NCI-H2029 (cell line): ENCODE measurements around the gene KRTAP5-5.
"Not testable (repeated sequence)": the region's sequence is repeated elsewhere in the genome, so short reads cannot be mapped to it uniquely, and the experiment has no call there.

ENCODE experiments used
- DNase-seq: peaks from one replicate; lab custom pipeline; 2025; lab: John Stamatoyannopoulos, UW

KRTAP5-5 gene

GRCh38 chr11:1629326-1630185, at the start of gene KRTAP5-5:
KRTAP5-5 (plus strand) TSS chr11:1629775; CDS start chr11:1629841, 66 bp downstream.
- DNase-seq = no peak

GRCh38 chr11:1581976-1582375, 47.6 kb upstream of the KRTAP5-5 start:
- no peak for DNase-seq

GRCh38 chr11:1582909-1583308, 46.7 kb upstream of the KRTAP5-5 start:
- not testable (repeated sequence) for DNase-seq

- DNase-seq = not testable (repeated sequence)
Measured at GRCh38 chr11:1584661-1585370, 44.8 kb upstream of the KRTAP5-5 start, which contains the start of gene KRTAP5-1. KRTAP5-1 (minus strand) TSS chr11:1585283; CDS start chr11:1585249, 34 bp downstream.

- no peak for DNase-seq
Measured at GRCh38 chr11:1586699-1587098, 42.9 kb upstream of the KRTAP5-5 start.

GRCh38 chr11:1589191-1589963, 40.2 kb upstream of the KRTAP5-5 start:
- DNase-seq = not testable (repeated sequence)

GRCh38 chr11:1589996-1590395, 39.6 kb upstream of the KRTAP5-5 start:
- no peak for DNase-seq

- DNase-seq = no peak
Measured at GRCh38 chr11:1592628-1593027, 36.9 kb upstream of the KRTAP5-5 start.

GRCh38 chr11:1595994-1596575, 33.5 kb upstream of the KRTAP5-5 start:
- DNase-seq = not testable (repeated sequence)

- DNase-seq = not testable (repeated sequence)
Measured at GRCh38 chr11:1596576-1597121, 32.9 kb upstream of the KRTAP5-5 start.

GRCh38 chr11:1597331-1597993, 32.1 kb upstream of the KRTAP5-5 start:
- DNase-seq = no peak

GRCh38 chr11:1597994-1598380, 31.6 kb upstream of the KRTAP5-5 start, which contains the start of gene KRTAP5-2:
KRTAP5-2 (minus strand) TSS chr11:1598294; CDS start chr11:1598250, 44 bp downstream.
- no peak for DNase-seq

GRCh38 chr11:1598406-1598805, 31.2 kb upstream of the KRTAP5-5 start:
- DNase-seq = not testable (repeated sequence)

- no peak for DNase-seq
Measured at GRCh38 chr11:1598816-1599215, 30.8 kb upstream of the KRTAP5-5 start.

GRCh38 chr11:1600626-1601025, 28.9 kb upstream of the KRTAP5-5 start:
- DNase-seq = no peak

- DNase-seq = not testable (repeated sequence)
Measured at GRCh38 chr11:1601663-1602062, 27.9 kb upstream of the KRTAP5-5 start.

- no peak for DNase-seq
Measured at GRCh38 chr11:1603629-1604028, 25.9 kb upstream of the KRTAP5-5 start.

- no peak for DNase-seq
Measured at GRCh38 chr11:1604181-1604580, 25.4 kb upstream of the KRTAP5-5 start.

- DNase-seq = no peak
Measured at GRCh38 chr11:1604711-1605110, 24.9 kb upstream of the KRTAP5-5 start.

- DNase-seq = not testable (repeated sequence)
Measured at GRCh38 chr11:1605923-1606322, 23.7 kb upstream of the KRTAP5-5 start.
